Right lung (tissue), 5 donors: ENCODE measurements around the gene GSG1L. TPM values are rescaled to one million over a fixed set of nuclear protein-coding genes. Genes with fewer than 3 reads are reported as not detected.
"Not testable (repeated sequence)": the region's sequence is repeated elsewhere in the genome, so short reads cannot be mapped to it uniquely, and the experiment has no call there.

Experiments used
- DNase-seq, 2 donors: peaks; one replicate each; pipeline ENCODE4 v3.0.0-alpha.2; 2013
- polyA plus RNA-seq, 5 donors: library from polyadenylated mRNA; unstranded; fragments of 120-200 nt; gene quantifications; one replicate each; pipeline versions ENCODE4 v1.2.1 to v1.2.3, GENCODE V29; 2013; ENCODE audit warnings: inconsistent platforms in 1 of 5, low replicate concordance in 1 of 5; ENCODE audit not compliant: insufficient read length in 5 of 5, insufficient read depth in 1 of 5

GSG1L gene
- polyA plus RNA-seq, 5 donors: 0.88 to 1.5 (median 0.99) TPM

DNA sequence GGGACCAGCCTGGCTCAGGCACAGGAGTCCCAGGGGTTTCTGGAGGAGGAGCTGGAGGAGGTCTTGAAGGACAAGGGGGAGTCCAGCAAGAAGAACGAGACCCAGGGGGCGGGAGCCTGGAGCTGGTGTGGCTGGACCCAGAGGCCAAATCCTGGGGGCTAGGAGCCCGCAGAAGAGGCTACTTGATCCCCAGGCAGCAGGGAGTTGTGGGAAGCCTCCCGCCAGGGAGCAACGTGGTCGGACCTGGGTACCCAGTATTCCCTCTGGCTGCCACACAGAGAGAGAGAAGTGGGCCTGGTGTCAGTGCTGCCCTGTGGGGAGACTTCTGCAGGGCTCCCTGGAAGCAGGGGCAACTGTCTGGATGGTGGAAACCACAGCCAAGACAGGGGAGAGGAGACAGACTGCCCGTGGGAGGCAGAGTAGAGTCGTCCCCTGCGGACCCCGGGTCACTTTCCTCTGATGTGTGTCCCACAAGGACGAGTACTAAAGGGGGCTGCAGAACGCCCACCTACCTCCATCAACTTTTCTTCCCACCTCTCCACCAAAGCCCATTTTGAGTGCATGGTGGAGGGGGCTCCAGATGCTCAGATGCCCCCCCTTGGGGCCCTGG lies 160.4 kb downstream of the GSG1L start:
- DNase-seq: no peak

DNA sequence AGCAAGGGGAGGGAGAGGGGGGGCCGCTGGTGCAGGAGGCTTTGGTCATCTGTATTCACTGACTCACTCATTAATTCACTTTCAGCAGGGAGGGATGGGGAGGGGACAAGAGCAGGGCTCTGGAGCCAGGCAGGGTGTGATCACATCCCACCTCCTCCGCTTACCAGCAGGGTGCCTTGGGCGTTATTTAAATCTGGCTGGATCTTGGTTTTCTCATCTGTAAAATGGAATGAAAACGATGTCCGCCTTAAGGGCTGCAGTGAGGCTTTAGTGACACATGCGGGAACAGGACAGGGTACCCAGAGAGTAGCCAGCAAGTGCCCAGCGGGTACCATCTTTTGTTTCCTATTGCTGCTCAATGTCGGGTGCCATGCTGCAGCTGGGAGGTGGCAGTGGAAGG lies 161.0 kb downstream of the GSG1L start:
- DNase-seq: no peak

DNA sequence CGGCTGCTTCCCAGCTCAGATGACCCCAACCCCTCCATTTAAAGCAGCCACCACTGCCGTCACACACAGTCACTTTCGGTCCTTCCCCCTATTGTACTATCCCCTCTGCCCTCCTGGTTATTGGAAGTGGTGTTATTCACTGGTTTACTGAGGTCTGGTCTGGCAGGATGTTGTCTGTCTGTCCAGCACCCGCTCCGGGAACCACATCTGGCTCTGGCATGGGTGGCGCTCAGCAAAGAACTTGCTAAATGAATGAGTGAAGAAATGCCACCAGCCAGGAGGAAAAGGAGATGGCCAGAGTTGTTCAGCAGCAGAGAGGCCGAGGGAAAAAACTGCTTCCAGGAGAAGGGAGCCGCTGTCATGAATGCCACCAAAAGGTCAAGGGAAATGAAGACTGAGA lies 161.6 kb downstream of the GSG1L start:
- no peak for DNase-seq

DNA sequence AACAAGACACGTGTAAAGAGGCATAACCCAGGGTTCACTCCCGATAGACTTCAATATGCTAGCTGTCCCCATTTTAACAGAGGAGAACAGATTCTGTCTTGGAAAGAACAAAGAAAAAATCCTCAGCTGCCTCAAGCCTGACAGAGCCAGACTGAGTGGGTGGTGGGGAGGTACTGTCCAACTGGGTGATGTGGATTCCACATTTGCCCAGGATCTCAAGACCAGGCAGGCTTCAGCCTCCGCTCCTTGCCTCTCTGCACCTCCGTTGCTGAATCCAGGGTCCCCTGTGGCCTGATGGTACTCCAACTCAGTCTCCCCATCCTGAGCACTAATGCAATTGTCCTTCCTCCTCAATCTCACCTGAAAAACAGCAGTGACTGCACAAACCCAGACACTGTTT lies 163.8 kb downstream of the GSG1L start:
- DNase-seq: no peak

DNA sequence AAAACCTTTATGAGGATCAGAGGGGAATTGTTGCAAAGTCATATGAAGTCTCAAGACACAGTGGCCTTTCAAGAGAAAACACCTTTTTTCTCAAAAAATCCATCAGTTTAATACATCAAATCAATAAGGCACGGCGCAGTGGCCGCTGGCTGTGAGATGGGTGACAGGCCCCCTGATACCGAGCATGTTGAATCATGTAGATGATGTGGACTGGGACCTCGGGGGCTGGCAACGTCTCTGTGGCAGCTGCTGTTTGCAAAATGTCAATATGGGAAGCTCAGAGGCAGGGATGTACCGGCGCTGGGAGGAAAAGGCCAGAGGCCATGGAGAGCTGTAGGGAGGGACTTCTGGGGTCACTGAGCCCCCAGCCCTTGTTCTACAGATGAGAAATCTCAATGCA lies 169.1 kb downstream of the GSG1L start:
- DNase-seq: no peak

DNA sequence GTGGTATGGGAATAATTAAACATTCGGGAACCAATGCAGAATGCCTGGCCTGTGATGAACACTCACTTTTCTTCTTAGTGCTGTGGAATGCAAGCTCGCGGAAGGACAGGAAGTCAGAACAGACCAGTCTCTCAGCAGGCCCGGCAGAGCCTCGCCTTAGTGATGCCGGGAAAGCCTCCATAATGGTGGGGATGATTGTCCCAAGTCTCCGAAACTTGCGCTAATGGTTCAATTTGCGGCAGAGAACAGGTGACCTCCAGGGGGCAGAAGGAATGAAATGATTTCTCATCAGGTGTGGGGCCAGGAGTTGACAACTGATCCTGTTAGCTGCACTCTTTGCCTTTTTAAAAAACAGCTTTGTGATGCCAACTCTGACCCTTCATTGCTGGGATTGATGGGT lies 170.6 kb downstream of the GSG1L start:
- DNase-seq: no peak

DNA sequence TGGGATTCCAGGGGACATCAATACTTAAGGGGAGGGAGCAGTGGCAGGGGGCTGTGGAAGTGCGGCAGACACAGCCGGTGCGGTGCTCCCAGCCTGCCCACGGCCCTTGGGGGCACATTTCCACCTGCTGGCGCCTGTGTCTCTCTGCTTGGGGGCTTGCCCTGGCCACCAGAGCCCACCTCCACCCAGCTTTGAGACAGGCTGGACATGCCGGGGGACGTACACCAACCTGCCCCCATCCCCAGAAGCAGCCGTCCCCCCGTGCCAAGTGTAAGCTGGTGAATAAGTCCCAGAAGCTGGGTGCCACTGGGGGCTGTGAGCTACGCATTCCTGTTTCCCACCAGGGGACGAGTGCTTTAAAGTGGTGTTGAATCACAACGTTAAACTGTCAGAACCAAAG lies 172.6 kb downstream of the GSG1L start:
- no peak for DNase-seq

DNA sequence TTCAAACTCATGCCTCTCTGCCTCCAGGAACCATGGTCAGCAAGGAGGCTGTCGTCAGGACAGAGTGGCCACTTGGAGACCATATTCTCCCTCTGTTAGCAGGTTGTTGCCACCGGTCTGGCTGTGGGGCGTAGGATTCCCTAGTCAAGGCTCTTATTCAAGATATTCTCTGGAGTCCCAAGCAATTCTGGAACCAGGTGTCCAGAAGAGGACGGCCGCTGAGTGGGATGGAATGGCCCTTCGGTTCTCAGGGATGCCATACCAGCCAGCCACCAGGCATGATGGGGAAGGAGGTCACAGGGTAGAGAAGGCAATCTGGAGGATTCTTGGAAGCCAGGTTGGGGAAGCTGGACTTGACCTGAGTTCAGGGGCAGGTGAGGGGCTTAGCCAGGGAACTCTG lies 173.5 kb downstream of the GSG1L start:
- no peak for DNase-seq

DNA sequence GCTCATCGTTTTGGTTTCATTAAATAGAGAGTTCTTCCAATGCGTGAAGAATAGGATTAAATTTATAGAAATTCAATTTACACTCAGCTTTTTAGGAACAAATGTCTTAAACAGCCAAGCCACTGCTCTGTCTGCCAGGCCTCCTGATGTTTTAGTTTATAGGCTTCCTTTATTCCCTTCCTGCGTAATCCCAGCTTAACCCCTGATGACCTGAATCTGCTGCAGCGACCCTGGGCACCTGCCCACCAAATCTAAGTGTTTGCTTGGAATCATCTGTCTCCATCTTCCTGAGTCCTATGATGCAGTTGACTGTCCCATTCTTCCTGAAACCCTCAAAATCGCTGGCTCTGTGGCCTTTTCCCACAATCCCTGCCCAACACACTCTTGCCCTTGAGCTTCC lies 179.9 kb downstream of the GSG1L start:
- no peak for DNase-seq

DNA sequence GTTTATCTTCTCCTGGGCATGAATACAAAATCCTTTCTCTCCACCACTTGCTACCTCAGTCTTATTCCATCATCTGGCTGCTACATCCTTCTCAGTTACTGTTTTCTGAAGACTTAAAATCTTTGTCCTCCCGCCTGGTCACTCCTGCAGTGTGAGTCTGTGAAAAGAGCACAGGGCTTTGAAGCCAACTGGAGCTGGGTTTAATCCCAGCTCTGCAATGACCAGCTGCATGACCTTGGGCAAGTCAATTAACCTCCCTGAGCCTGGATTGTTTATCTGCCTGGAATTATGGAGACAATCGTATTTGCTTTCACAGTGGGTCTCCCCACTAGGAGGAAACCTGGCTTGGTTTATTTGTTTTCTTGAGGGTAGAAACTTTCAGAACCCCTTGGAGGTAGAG lies 183.2 kb downstream of the GSG1L start:
- DNase-seq: no peak

DNA sequence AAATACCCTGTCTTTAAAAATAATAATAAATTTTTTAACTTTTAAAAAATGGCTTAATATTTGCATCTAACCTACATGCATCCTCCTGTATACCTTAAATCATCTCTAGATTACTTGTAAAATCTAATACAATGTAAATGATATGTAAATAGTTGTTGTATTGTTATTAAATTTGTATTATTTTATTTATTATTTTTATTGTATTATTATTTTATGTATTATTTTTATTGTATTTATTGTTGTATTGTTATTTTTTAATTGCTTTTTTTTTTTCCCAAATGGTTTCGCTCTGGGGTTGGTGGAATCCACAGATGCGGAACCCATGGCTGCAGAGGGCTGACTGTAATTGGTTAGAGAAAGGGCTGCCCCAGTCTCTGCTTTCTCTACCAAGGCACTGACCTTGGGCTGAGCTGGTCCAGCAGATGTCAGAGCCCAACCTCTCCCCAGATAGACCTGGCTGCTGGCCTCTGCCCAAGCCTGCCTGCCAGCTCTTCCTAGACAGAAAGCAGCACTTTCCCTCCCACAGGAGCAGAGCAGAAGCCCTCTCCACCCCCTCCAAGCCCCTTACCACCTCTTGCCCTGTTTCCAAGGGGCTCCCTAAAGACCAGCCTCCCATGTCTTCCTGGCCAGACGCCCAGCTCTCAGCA lies 183.8 kb downstream of the GSG1L start:
- no peak for DNase-seq

DNA sequence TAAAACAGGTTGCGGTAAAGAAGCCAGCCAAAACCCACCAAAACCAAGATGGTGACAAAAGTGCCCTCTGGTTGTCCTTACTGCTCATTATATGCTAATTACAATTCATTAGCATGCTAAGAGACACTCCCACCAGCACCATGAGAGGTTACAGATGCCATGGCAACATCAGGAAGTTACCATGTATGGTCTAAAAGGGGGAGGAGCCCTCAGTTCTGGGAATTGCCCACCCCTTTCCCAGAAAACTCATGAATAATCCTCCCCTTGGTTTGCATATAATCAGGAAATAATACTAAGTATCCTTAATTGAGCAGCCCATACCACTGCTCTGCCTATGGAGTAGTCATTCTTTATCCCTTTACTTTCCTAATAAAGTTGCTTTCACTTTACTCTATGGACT lies 190.9 kb downstream of the GSG1L start:
- not testable (repeated sequence) for DNase-seq

DNA sequence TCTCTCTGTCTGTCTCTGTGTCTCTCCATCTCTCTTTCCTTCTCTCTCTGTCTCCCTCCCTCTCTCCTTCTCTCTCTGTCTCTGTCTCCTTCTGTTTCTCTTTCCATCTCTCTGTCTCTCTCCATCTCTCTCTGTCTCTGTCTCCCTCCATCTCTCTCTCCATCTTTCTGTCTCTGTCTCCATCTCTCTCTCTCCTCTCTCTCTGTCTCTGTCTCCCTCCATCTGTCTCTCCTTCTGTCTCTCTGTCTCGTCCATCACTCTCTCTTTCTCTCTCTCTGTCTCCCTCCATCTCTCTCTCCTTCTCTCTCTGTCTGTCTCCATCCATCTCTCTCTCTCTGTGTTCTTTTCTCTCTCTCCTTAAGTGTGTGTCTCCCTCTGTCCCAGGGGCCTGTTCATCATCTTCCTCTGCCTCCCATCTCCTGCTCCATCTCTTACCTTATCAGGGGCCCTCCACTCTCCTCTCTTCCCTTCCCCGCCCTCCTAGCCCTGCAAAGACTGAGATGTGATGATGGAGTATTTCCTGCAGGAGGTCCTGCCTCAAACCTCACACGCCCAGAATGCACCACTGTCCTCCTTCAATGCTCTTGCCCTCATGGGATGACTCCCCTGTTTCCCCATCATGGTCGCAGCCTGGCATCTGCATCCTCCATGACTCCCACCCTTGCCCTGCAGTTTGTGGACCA lies 193.3 kb downstream of the GSG1L start:
- no peak for DNase-seq

DNA sequence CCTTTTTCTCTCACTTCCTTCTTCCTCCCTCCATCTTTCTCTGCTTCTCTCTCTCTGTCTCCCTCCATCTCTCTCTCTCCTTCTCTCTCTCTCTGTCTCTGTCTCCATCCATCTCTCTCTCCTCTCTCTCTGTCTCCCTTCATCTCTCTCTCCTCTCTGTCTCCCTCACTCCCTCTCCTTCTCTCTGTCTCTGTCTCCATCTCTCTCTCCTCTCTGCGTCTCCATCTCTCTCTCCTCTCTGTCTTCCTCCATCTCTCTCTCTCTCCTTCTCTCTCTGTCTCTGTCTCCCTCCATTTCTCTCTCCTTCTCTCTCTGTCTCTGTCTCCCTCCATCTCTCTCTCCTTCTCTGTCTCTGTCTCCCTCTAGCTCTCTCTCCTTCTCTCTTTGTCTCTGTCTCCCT lies 194.1 kb downstream of the GSG1L start:
- no peak for DNase-seq

DNA sequence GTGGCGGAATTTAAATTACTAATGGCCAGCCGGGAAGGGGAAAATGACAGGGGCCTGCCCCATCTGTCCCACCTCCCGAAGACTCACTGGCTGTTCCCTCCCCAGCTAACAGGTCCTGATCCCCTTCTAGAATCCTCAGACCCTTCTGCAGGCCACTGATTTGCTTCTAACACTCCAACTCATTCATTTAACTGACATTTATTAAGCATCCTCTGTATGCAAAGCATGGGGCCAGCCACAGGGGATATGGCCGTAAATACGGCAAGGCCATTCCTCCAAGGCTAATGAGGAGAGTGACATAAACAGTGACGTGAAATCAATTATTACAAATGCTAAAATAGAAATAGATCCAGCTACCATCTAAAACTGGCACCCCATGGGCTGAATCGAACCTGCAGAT lies 195.3 kb downstream of the GSG1L start:
- DNase-seq: no peak

DNA sequence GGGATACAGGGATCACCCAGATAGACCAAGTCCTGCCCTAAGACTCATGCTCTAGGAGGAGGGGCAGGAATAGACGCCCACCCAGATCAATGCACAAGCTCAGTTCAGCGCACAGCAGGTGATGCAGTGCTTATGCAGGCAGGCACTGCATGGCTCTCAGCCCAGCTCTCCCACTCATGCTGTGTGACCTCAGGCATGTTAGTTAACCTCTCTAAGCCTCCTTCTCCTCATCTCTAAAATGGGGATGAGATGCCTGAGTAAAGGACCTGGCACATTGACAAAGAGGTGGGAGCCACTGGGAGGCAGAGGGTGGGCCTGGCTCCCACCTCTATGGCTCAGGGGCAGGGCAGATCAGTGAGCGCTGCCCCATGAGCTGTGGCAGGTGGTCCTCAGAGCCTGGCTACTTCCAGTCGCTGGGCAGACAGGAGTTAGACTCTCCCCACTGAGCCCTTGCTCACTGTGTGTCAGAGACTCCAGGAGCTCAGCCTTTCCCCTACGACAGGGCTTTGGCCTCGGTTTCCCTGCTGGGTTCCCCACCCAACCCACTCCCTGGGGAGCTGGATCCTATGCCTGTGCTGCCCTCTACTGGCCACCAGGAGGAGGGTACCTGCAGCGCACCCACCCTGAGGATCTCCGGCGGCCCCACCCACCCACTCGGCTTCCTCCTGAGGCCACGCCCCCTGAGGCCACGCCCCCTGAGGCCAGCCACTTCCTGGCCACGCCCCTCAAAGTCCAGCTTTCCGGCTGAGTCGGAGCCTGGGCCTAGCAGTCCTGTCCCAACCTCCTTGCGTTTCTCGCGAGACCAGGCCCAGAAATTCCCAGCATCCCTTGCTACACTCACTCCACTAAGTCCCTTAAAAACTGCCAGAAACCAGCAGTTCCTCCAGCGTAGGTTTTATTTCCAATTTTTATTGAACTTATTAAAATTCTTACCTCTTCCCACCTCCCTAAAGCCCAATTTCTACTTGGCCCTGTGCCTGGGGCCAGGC lies 196.1 kb downstream of the GSG1L start:
- DNase-seq: no peak

DNA sequence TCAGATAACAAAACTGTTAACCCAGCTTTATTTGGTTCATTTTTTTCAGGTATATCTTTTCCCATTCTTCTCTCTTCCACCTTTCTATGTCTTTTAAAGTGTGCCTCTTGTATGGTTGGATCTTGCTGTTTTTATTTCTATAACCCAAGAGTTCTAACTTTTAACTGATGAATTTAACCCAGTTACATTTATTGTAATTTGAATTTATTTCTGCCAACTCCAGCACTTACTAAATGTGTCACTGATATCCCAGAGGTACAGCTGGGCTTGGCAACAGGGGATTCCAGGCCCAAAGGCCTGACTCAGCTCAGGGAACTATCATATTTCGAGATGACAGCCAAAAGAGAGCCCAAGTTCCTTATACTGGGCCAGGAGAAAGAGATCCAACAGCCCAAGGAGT lies 200.1 kb downstream of the GSG1L start:
- no peak for DNase-seq

DNA sequence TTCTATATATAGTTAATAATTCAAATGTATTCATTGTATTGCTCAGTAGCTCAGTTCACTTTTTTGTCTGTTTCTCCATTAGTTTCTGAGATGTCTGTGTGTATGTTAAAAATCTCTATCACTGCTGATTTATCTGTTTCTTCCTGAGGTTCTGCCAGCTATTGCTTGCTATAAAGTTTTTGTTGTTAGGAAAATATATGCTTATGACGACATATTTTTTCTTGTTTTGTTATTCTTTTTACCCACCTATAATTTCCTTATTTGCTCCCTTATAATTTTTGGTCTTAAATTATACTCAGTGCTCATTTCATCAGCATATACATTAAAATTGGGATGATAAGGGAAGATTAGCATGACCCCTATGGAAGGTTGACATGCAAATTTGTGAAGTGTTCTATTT lies 200.6 kb downstream of the GSG1L start:
- DNase-seq: no peak

DNA sequence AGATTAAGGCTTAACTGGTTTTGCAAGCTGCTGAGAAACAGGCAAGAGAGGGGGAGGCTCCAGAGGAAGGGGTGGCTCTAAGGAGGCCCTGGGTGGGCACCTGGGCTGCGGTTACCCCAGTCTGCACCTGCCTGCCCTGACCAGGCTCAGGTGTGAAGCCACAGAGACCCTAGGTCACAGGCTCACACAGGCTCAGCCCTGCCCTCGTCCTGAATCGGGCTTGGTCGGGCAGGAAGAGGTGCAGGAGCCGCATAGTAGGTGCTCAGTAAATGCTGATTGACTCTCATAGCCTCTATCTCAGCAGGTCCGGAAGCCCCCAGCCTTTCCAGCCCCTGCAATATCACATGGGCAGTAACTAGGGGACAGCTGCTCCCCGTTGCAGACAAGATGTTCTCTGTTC lies 203.4 kb downstream of the GSG1L start:
- DNase-seq: no peak

DNA sequence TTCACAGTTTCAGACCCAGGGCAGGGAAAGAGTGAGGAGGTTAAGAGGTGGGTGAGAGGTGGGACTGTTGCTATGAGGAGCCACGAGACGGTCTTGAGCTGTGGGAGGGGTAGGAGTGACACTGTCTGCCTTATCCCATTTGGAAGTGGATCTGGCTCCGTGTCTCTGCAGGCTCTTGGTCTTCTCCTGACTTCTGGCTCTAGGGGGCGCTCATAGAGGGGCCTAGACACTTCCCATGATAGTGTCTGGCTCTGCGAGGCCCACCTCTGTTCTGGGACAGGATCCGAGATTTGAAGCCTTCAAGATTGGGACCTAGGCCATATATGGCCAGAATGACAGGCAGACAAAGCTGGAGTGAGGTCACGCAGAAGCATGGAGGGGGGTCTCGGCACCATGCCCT lies 204.5 kb downstream of the GSG1L start:
- DNase-seq: no peak

DNA sequence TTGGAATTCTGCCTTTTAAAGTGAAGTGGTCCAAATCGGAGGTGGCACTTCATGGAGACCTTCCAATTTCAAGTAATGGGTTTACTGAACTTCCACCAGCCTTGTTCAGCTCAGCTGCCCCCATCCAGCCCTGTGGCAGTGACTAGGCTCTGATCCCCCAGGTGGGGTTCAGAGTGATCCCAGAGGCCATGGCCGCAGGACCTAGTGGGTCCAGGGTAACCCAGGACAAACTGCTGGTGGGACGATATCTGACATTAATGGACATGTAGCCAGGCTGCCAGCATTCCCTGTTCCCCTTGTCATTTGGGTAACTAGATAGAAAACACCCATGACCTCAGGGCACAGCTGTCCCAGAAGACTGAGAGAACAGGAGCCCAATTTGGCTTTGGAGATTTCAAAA lies 209.9 kb downstream of the GSG1L start:
- DNase-seq: no peak

DNA sequence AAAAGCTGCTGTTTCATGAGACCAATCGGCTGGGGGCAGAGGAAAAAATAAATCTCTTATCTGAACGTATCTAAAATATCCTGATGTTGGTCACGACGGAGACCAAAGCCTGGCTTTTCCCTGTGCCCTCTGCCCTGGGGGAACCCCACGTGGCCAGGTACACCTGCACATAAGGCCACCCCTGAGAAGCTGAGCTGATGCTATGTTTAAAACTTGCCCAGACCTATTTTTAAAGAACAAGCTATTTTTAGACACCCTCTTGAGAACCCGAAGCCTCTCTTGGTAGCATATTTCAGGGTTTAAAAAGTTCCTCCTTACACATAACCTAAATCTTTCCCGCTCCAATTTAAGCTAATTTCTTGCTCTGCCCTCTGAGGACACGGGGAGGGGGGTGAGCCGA lies 210.4 kb downstream of the GSG1L start:
- DNase-seq: no peak
